ENCODE measurements around the gene ADAMTS7. TPM values are rescaled to one million over a fixed set of nuclear protein-coding genes. Genes with fewer than 3 reads are reported as not detected.

Gene ADAMTS7
- total RNA-seq, 1 experiment from 2014 or later: 12.0 TPM

GRCh38 chr15:78850352-78850751 lies 39.1 kb upstream of the ADAMTS7 start:
- Histone ChIP-seq H3K4me2 (ENCODE audit: low read length) (no peak overlapping the region), H3K4me3 (replicated peaks in 1 of 2; ENCODE audit: low read depth in 1 of 2, low read length in 2 of 2) (no peak overlapping the region), H3K4me1 (ENCODE audit: control insufficient read depth in 1 of 2, insufficient read depth in 2 of 2, low read length in 2 of 2) (0 out of 4 replicates have a peak, but pooled peaks cover 0 to 3% of the 10 kb centered on the region in 2 experiments), H4K20me1 (ENCODE audit: insufficient read depth) (no peaks in the 10 kb centered on the region), H3K79me2 (ENCODE audit: insufficient read depth, low read length) (no peaks in the 10 kb centered on the region), H3K9me2 (ENCODE audit: insufficient read depth) (no peaks in the 10 kb centered on the region), H2AFZ (ENCODE audit: low read depth, low read length, poor library complexity, severe bottlenecking) (no peak overlapping the region), H3K27ac (ENCODE audit: low read depth, low read length) (no peak overlapping the region), H3K9ac (ENCODE audit: low read length) (no peak overlapping the region), H3K9me3 (ENCODE audit: control insufficient read depth in 1 of 2, insufficient read depth in 1 of 2, low read depth in 1 of 2, low read length in 2 of 2) (no peaks in the 10 kb centered on the region), H3K27me3 (ENCODE audit: insufficient read depth, low read length) (no peaks in the 10 kb centered on the region), H3K36me3 (ENCODE audit: control insufficient read depth in 1 of 2, insufficient read depth in 2 of 2, low read length in 2 of 2) (no peaks in the 10 kb centered on the region)
- CTCF ChIA-PET: no interaction called here
- RAD21 ChIA-PET (ENCODE audit: low non-redundant PET in 1 of 2, low total read pairs in 2 of 2, uncharacterized antibody in 2 of 2, unreplicated experiment in 2 of 2): no interaction called here
- DNase-seq (ENCODE audit: low read depth, low spot score) (no peak), ATAC-seq (no peak)
- BruUV-seq (replicated peaks): no TSS peak
- TF ChIP-seq POLR2AphosphoS5 (IDR thresholded peaks at IDR 0.05; ENCODE audit: low read depth, low read length): no peak
- no peak for TF ChIP-seq EZH2 (IDR thresholded peaks at IDR 0.05)
- TF ChIP-seq EZH2phosphoT487 (IDR thresholded peaks at IDR 0.05; ENCODE audit: borderline replicate concordance): no peak
- no peak for TF ChIP-seq RAD21 (IDR thresholded peaks at IDR 0.05; ENCODE audit: low read depth)
- TF ChIP-seq JUND (IDR thresholded peaks at IDR 0.05): no peak
- no peak for TF ChIP-seq SP1 (IDR thresholded peaks at IDR 0.05; ENCODE audit: low read depth)
- TF ChIP-seq SIN3A (IDR thresholded peaks at IDR 0.05; ENCODE audit: low read depth): no peak
- no peak for TF ChIP-seq FOSL1 (IDR thresholded peaks at IDR 0.05; ENCODE audit: low read depth)
- TF ChIP-seq ELF1 (IDR thresholded peaks at IDR 0.05; ENCODE audit: borderline replicate concordance, low read depth): no peak
- TF ChIP-seq, protein P1, sequence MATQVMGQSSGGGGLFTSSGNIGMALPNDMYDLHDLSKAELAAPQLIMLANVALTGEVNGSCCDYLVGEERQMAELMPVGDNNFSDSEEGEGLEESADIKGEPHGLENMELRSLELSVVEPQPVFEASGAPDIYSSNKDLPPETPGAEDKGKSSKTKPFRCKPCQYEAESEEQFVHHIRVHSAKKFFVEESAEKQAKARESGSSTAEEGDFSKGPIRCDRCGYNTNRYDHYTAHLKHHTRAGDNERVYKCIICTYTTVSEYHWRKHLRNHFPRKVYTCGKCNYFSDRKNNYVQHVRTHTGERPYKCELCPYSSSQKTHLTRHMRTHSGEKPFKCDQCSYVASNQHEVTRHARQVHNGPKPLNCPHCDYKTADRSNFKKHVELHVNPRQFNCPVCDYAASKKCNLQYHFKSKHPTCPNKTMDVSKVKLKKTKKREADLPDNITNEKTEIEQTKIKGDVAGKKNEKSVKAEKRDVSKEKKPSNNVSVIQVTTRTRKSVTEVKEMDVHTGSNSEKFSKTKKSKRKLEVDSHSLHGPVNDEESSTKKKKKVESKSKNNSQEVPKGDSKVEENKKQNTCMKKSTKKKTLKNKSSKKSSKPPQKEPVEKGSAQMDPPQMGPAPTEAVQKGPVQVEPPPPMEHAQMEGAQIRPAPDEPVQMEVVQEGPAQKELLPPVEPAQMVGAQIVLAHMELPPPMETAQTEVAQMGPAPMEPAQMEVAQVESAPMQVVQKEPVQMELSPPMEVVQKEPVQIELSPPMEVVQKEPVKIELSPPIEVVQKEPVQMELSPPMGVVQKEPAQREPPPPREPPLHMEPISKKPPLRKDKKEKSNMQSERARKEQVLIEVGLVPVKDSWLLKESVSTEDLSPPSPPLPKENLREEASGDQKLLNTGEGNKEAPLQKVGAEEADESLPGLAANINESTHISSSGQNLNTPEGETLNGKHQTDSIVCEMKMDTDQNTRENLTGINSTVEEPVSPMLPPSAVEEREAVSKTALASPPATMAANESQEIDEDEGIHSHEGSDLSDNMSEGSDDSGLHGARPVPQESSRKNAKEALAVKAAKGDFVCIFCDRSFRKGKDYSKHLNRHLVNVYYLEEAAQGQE (IDR thresholded peaks at IDR 0.05; ENCODE audit: low read depth): no peak
- TF ChIP-seq CBX3 (IDR thresholded peaks at IDR 0.05; ENCODE audit: low read depth): no peak
- no peak for TF ChIP-seq TCF7L2 (IDR thresholded peaks at IDR 0.05; ENCODE audit: borderline replicate concordance, extremely low read depth, insufficient read depth, insufficient read length)
- TF ChIP-seq SRF (IDR thresholded peaks at IDR 0.05; ENCODE audit: low read depth): no peak
- TF ChIP-seq POLR2A (IDR thresholded peaks at IDR 0.05; ENCODE audit: borderline replicate concordance, extremely low read depth, insufficient read depth, insufficient read length): no peak
- TF ChIP-seq ZBTB33 (IDR thresholded peaks at IDR 0.05; ENCODE audit: extremely low read depth, insufficient replicate concordance, low read length): no peak
- TF ChIP-seq, protein P2, sequence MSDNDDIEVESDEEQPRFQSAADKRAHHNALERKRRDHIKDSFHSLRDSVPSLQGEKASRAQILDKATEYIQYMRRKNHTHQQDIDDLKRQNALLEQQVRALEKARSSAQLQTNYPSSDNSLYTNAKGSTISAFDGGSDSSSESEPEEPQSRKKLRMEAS (IDR thresholded peaks at IDR 0.05): no peak
- TF ChIP-seq EGR1 (IDR thresholded peaks at IDR 0.05; ENCODE audit: low read depth): no peak
- no peak for TF ChIP-seq CEBPB (IDR thresholded peaks at IDR 0.05; ENCODE audit: low read depth)
- TF ChIP-seq, protein P3, sequence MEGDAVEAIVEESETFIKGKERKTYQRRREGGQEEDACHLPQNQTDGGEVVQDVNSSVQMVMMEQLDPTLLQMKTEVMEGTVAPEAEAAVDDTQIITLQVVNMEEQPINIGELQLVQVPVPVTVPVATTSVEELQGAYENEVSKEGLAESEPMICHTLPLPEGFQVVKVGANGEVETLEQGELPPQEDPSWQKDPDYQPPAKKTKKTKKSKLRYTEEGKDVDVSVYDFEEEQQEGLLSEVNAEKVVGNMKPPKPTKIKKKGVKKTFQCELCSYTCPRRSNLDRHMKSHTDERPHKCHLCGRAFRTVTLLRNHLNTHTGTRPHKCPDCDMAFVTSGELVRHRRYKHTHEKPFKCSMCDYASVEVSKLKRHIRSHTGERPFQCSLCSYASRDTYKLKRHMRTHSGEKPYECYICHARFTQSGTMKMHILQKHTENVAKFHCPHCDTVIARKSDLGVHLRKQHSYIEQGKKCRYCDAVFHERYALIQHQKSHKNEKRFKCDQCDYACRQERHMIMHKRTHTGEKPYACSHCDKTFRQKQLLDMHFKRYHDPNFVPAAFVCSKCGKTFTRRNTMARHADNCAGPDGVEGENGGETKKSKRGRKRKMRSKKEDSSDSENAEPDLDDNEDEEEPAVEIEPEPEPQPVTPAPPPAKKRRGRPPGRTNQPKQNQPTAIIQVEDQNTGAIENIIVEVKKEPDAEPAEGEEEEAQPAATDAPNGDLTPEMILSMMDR (IDR thresholded peaks at IDR 0.05 in 2 of 3, conservative IDR thresholded peaks at IDR 0.05 in 1 of 3; ENCODE audit: borderline replicate concordance in 1 of 3, insufficient read depth in 1 of 3, low read depth in 2 of 3, low read length in 2 of 3): no peak
- POLR2A ChIA-PET: no interaction called here
- intact Hi-C loops (cut with micrococcal nuclease): no loop called here

Data from HCT116 (cell line).